HG03565 (cell line): ENCODE measurements around the gene TEX9.
"Not testable (repeated sequence)": the region's sequence is repeated elsewhere in the genome, so short reads cannot be mapped to it uniquely, and the experiment has no call there.

Source experiments
- ATAC-seq: cut with Tn5 transposase; IDR thresholded peaks from one replicate; pipeline ENCODE4 v1.9.1; 2021; ENCODE audit warnings: mild to moderate bottlenecking, moderate library complexity; ENCODE audit not compliant: unreplicated experiment

The TEX9 gene

GRCh38 chr15:56365075-56365711, at the start of gene TEX9:
TEX9 (plus strand) TSS chr15:56365426; CDS start chr15:56365451, 25 bp downstream.
- ATAC-seq: peak; percentile 76

GRCh38 chr15:56316561-56316960, 48.7 kb upstream of the TEX9 start:
- not testable (repeated sequence) for ATAC-seq

GRCh38 chr15:56320316-56320715, 44.9 kb upstream of the TEX9 start:
- no peak for ATAC-seq

- ATAC-seq: no peak
Observed at GRCh38 chr15:56320861-56321260, 44.4 kb upstream of the TEX9 start.

GRCh38 chr15:56322444-56322843, 42.8 kb upstream of the TEX9 start:
- no peak for ATAC-seq

- no peak for ATAC-seq
Observed at GRCh38 chr15:56323435-56323834, 41.8 kb upstream of the TEX9 start.

GRCh38 chr15:56325186-56325585, 40.0 kb upstream of the TEX9 start:
- no peak for ATAC-seq

GRCh38 chr15:56327721-56328502, 37.3 kb upstream of the TEX9 start:
- no peak for ATAC-seq

- no peak for ATAC-seq
Observed at GRCh38 chr15:56337084-56337725, 28.0 kb upstream of the TEX9 start.

- no peak for ATAC-seq
Observed at GRCh38 chr15:56339594-56339993, 25.6 kb upstream of the TEX9 start.

GRCh38 chr15:56341201-56341600, 24.0 kb upstream of the TEX9 start:
- no peak for ATAC-seq

- ATAC-seq: no peak
Observed at GRCh38 chr15:56342653-56343052, 22.6 kb upstream of the TEX9 start.

- ATAC-seq: no peak
Observed at GRCh38 chr15:56343879-56344278, 21.3 kb upstream of the TEX9 start.

- no peak for ATAC-seq
Observed at GRCh38 chr15:56344336-56344735, 20.9 kb upstream of the TEX9 start.

- no peak for ATAC-seq
Observed at GRCh38 chr15:56346414-56346813, 18.8 kb upstream of the TEX9 start.

GRCh38 chr15:56349554-56349953, 15.7 kb upstream of the TEX9 start:
- ATAC-seq: no peak

GRCh38 chr15:56351353-56351752, 13.9 kb upstream of the TEX9 start:
- no peak for ATAC-seq

GRCh38 chr15:56351957-56352506, 13.2 kb upstream of the TEX9 start:
- no peak for ATAC-seq

- no peak for ATAC-seq
Observed at GRCh38 chr15:56353119-56353518, 12.1 kb upstream of the TEX9 start.

- no peak for ATAC-seq
Observed at GRCh38 chr15:56353740-56354139, 11.5 kb upstream of the TEX9 start.

- ATAC-seq: peak; percentile 78
Observed at GRCh38 chr15:56356616-56357015, 8.6 kb upstream of the TEX9 start.

GRCh38 chr15:56358604-56359003, 6.6 kb upstream of the TEX9 start:
- no peak for ATAC-seq
